ENCODE results near the gene HIVEP3.

Gene HIVEP3

GRCh38 chr1:41662765-41663437 lies 255.8 kb downstream of the HIVEP3 start (continued):
- TF ChIP-seq YY1 (tag by site-specific recombination; IDR thresholded peaks at IDR 0.05), result 0 out of 2 replicates have a peak, but pooled peaks have one; percentile 25
- TF ChIP-seq PRDM6 (tag by site-specific recombination; IDR thresholded peaks at IDR 0.05), result no peak
- TF ChIP-seq ZNF560 (tag by site-specific recombination; IDR thresholded peaks at IDR 0.05; ENCODE audit: borderline replicate concordance), result no peak
- TF ChIP-seq SP7 (tag by site-specific recombination; IDR thresholded peaks at IDR 0.05), result peak; percentile 59
- no peak for TF ChIP-seq HOXC10 (CRISPR knock-in tag; IDR thresholded peaks at IDR 0.05)
- TF ChIP-seq ZNF114 (tag by site-specific recombination; IDR thresholded peaks at IDR 0.05), result no peak
- TF ChIP-seq ZNF18 (tag by site-specific recombination; IDR thresholded peaks at IDR 0.05), result no peak
- TF ChIP-seq AEBP2 (tag by site-specific recombination; IDR thresholded peaks at IDR 0.05; ENCODE audit: borderline replicate concordance), result no peak
- TF ChIP-seq FEZF1 (tag by site-specific recombination; IDR thresholded peaks at IDR 0.05), result no peak
- no peak for TF ChIP-seq ZNF16 (tag by site-specific recombination; IDR thresholded peaks at IDR 0.05; ENCODE audit: low read depth)
- peak; percentile 74 for TF ChIP-seq ZBTB26 (tag by site-specific recombination; optimal IDR thresholded peaks at IDR 0.05)
- TF ChIP-seq ZNF660 (tag by site-specific recombination; IDR thresholded peaks at IDR 0.05), result no peak
- TF ChIP-seq WT1 (tag by site-specific recombination; IDR thresholded peaks at IDR 0.05), result peak; percentile 14; the same call in 1 of the 2 replicates
- TF ChIP-seq CTCF (tag by site-specific recombination; IDR thresholded peaks at IDR 0.05), result 0 out of 2 replicates have a peak, but pooled peaks have one; percentile 8
- TF ChIP-seq ZNF645 (tag by site-specific recombination; IDR thresholded peaks at IDR 0.05), result no peak
- peak; percentile 57; the same call in 1 of the 2 replicates for TF ChIP-seq ZFP69B (tag by site-specific recombination; IDR thresholded peaks at IDR 0.05)
- TF ChIP-seq ZNF777 (tag by site-specific recombination; IDR thresholded peaks at IDR 0.05; ENCODE audit: borderline replicate concordance), result no peak
- no peak for TF ChIP-seq ZNF211 (tag by site-specific recombination; IDR thresholded peaks at IDR 0.05; ENCODE audit: low read depth)
- no peak for TF ChIP-seq ZNF174 (tag by site-specific recombination; IDR thresholded peaks at IDR 0.05)
- TF ChIP-seq SALL2 (tag by site-specific recombination; IDR thresholded peaks at IDR 0.05; ENCODE audit: borderline replicate concordance), result no peak
- TF ChIP-seq REST (tag by site-specific recombination; IDR thresholded peaks at IDR 0.05), result no peak
- peak; percentile 84 for TF ChIP-seq ZNF692 (tag by site-specific recombination; IDR thresholded peaks at IDR 0.05)
- peak; percentile 45 for TF ChIP-seq KLF9 (tag by site-specific recombination; IDR thresholded peaks at IDR 0.05; ENCODE audit: low read depth)
- TF ChIP-seq MEIS1 (CRISPR knock-in tag; IDR thresholded peaks at IDR 0.05; ENCODE audit: borderline replicate concordance), result no peak
- TF ChIP-seq ZBTB21 (tag by site-specific recombination; IDR thresholded peaks at IDR 0.05), result no peak

Data from HEK293 (cell line).